Left forelimb (tissue), 1 donor: ENCODE data around the gene BRD9.
"Not testable (repeated sequence)": the region's sequence is repeated elsewhere in the genome, so short reads cannot be mapped to it uniquely, and the experiment has no call there.

Experiments
- DNase-seq: peaks from one replicate; pipeline ENCODE4 v3.0.0-alpha.2; 2018; ENCODE audit warnings: low spot score

BRD9 gene

DNA sequence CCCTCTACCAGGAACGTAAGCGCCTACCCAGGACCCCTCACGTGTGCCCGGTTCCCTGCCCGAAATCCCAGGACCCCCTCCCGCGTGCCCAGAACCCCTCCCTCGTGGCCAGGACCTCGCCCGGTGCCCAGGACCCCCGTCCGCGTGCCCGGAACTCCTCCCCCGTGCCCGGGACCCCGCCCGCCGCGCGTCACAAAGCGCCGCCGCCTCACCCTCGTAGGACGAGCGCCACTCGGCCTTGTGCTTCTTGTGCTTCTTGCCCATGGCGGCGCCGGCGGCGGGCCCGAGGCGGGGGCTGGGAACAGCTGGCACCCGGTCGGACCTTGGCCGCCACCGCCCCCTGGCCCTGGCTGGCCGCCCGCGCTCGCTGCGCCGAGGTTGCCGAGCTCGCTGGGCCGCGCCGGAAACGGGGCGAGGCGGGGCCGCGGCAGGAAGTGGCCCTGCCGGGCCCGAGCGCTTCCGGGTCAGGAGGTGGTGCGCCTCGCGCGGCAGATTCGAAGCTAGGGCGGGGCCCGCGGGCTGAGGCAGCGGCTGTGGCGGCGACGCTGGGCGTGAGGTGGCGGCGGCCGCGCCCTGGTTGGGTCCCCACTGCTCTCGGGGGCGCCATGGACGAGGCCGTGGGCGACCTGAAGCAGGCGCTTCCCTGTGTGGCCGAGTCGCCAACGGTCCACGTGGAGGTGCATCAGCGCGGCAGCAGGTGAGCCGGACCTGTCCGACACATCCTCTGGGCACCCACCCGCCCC is at the start of gene BRD9, which contains the start of gene TRIP13:
Gene BRD9, minus strand, starts transcription at position 408 of the 743 bp plus-strand sequence. Its CDS starts 144 bp downstream, at position 264.
Gene TRIP13, plus strand, starts transcription at position 491 of the 743 bp plus-strand sequence. Its CDS starts 115 bp downstream, at position 606.
- peak; percentile 91 for DNase-seq

- DNase-seq = not testable (repeated sequence)
These were observed 48.1 kb upstream of the BRD9 start for GRCh38 chr5:940741-941140.

- DNase-seq = peak; percentile 22
These were observed 46.8 kb upstream of the BRD9 start for GRCh38 chr5:939368-939767.

DNA sequence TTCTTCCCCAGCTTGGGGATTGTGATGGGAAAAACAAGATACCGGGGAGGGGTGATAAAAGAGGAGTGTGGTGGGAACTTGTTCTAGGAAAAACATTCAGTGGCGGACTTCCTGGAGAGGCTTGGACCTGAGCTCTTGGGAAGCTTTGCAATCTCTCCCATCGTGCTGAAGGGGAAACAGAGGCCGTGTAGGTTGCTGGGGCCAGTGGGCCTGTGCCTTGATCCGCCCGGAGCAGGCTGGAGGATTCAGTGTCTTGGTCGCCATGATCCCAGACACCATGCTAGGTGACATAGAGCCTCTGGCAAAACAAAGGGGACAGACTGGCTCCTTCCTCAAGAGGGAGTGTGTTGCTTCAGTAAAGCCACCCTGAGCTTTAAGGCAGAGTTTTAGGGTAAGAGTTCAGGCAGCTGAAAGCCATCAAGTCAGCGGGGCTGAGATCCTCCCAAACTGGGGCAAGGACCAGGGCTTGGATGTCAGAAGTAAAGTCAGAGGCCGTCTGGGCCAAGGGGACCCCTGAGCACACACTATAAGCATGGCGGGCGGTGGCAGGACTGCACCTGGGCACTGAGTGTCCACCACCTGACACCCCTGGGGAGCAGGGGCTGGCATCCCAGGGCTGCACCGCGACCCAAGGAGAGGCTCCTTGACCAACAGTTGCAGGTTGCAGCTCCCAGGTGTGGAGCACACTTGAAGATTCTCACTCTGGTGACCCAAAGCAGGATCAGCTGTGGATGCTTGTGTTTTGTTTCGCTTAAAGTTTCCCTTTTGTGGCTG is 44.7 kb upstream of the BRD9 start:
- DNase-seq = peak; percentile 48

DNA sequence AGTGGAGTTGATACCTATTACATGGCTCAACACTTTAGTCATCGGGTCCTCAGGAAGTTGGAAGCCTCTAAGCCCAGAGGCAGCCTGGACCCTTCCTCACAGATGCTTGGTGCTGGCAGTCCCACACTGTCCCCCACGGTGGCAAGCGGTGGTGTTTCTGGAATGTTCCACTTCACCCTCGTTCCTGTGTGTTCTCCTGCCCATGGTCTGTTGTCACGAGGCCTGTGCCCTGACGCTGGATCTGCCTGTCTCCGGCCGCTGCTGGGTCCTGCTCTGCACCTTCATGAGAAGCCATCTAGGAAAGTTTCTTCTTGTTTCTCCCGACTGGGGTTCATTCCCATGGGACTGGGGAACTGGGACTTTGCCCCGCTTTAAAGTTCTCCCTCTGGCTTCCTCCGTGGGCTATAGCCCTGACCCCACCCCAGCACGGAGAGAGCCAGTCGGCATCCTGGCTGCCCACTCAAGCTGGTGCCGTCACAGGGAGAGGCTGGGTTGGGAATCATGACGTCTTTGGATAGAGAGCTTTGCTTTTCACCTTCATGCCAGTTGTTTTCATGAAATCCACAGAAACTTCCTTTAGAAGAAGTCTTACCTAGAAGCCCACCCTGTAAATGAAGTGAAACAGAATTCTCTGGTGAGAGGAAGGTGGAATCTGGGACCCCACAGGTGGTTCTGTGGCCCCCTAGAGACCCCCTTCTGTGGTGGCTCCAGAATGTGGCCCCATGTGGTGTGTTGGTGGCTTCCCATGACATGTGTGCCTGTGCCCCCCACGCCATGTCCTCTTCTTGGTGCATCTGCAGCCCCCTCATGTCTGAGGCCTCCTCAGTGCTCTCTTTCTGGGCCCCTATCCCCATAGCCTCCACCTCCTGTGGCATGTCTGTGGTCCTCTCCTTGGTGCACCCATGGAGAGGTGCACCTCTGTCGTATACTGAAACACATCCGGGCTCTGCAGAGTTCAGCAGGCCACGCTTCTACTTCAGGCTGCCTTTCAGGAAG is 43.8 kb upstream of the BRD9 start:
- DNase-seq = peak; percentile 51

- DNase-seq = peak; percentile 48
These were observed 43.0 kb upstream of the BRD9 start for GRCh38 chr5:935510-936084.

DNA sequence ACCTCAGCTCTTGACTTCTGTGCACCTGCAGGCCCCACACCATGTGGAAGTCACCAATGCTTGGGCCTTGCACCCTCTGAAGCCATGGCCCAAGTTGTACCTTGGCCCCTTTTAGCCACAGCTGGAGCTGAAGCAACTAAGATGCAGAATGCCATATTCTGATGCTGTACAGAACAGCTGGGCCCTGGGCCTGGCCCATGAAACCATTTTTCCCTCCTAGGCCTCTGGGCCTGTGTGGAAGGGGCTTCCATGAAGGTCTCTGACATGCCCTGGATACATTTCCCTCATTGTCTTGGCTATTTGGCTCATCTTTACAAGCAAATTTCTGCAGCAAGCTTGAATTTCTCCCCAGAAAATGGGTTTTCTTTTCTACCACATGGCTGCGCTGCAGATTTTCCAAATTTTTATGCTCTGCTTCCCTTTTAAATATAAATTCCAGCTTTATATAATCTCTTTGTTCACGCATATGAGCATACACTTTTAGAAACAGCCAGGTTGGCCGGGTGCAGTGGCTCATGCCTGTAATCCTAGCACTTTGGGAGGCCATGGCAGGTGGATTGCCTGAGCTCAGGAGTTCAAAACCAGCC is 41.9 kb upstream of the BRD9 start:
- peak; percentile 20 for DNase-seq

GRCh38 chr5:933951-934350 is 41.4 kb upstream of the BRD9 start:
- not testable (repeated sequence) for DNase-seq

DNA sequence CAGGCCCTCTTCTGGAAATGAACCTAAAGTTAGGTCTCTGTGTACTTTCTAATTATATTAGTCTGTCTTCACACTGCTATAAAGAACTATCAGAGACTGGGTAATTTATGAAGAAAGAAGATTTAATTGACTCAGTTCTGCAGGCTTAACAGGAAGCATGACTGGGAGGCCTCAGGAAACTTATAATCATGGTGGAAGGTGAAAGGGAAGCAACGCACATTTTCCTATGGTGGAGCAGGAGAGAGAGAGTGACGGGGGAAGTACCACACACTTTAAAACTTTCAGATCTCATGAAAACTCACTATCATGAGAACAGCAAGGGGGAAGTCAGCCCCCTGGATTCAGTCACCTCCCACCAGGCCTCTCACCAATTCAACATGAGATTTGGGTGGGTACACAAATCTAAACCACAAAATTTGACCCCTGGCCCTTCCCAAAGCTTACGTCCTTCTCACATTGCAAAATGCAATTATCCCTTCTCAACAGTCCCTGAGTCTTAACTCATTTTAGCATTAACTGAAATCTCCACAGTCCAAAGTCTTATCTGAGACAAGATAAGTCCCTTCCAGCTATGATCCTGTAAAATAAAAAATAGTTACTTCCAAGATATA is 40.8 kb upstream of the BRD9 start:
- no peak for DNase-seq

- peak; percentile 31 for DNase-seq
These were observed 40.1 kb upstream of the BRD9 start for GRCh38 chr5:932628-933250.

GRCh38 chr5:932151-932627 is 39.6 kb upstream of the BRD9 start:
- no peak for DNase-seq

GRCh38 chr5:931570-932145 is 39.1 kb upstream of the BRD9 start:
- no peak for DNase-seq

GRCh38 chr5:930866-931265 is 38.3 kb upstream of the BRD9 start:
- peak; percentile 53 for DNase-seq

DNA sequence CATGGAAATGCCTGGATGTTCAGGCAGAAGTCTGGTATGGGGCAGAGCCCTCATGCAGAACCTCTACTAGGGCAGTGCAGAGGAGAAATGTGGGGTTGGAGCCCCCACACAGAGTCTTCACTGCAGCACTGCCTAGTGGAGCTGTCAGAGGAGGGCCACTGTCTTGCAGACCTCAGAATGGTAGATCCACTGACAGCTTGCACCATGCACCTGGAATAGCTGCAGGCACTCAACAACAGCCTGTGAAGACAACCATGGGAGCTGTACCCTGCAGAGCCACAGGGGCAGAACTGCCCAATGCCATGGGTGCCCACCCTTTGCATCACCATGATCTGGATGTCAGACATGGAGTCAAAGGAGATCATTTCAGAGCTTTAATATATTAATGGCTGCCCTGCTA is 37.0 kb upstream of the BRD9 start:
- DNase-seq = peak; percentile 38

DNA sequence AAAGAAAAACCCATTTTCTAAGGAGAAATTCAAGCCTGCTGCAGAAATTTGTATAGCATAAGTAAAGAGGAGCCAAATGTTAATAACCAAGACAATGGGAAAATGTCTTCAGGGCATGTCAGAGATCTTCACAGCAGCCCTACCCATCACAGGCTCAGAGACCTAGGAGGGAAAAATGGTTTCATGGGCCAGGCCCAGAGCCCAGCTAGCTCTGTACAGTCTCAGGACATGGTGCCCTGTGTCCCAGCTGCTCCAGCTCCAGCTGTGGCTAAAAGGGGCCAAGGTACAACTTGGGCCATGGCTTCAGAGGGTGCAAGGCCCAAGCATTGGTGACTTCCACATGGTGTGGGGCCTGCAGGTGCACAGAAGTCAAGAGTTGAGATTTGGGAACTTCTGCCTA is 36.6 kb upstream of the BRD9 start:
- DNase-seq = not testable (repeated sequence)

DNA sequence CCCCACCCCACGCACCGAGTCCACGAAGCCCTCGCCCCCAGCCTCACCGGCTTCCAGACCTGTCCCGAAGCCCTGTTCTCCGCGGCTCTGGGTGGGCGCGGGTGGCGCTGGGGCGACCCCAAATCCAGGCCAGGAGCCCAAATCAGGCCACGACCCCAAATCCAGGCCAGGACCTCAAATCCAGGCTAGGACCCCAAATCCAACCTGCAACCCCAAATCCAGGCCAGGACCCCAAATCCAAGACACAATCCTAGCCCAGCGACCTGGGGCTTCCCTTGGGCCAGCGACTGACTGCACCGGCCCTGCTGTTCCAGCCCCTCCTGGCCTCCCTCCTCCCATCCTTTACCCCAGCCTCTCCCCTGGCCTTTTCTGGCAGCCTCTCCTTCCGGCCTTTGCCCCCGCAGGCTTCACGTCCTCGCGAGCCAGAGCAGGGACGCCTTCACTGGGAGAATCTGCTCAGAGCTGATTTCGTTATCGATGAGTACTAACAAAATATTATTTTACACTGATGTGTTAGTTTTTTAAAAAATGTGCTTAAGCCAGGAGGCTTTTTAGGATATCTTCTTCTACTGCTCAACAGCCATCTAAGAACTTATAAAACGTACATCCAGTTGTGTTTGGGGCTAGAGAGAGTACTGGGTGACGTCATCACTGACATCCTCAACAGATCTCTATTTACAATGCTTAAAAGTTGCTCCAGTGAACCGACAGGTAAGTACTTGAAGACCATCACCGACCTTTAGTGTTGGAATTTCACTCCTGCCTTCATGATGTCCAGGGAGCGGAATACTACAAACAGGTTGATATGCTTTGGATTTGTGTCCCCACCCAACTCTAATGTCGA is 34.8 kb upstream of the BRD9 start:
- DNase-seq = peak; percentile 23

DNA sequence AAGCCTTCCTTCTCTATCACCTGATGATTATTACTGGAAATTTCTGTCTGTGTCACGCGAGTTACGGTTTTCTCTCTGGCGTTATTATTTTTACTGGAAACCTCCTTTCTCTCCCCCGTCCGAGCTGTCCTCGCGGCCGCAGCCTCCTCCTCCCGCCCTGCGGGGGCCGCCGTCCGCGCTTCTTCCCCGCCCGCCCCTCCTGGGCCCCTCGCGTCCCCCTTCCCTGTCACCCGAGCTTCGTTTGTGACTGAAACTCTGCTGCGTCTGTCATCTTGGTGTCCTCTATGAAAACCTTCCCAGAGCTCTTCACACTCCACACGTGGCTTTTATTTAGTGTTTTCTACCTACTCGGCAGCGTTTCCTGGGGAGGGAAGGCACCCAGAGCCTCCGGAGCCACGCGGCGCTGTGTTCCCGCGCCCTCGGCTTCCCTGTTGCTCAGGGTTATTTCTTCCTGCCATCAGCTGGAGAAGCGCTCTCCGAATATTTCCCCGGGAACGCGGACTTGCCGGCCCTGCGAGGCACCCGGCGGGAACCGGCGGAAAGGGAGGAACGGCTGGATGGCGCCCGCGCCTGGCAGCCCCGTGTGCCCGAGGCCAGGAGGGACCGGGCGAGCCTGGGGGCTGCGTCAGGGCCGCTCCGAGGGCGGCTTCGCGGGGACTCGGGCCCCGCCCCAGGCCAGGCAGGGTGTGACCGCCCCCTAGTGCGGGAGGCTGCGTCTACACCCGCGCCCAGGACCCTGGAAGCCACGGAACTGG is 34.0 kb upstream of the BRD9 start:
- DNase-seq = peak; percentile 71

- DNase-seq = peak; percentile 81
These were observed 30.8 kb upstream of the BRD9 start for GRCh38 chr5:923281-923873.
